HAP-1 (cell line): Measurements from ENCODE around the gene NFATC2.

Experiments used
- DNase-seq, 2 experiments: peaks; one replicate each; pipeline ENCODE4 v3.0.0-alpha.2; 2016 to 2020; ENCODE audit warnings: low spot score in 2 of 2
- H3K27me3 ChIP-seq: fragments of 250-450 bp; sonication (Bioruptor Pico); 2 replicates; pipeline ENCODE4 v1.5.1; 2020; ENCODE audit warnings: low read depth, mild to moderate bottlenecking, moderate library complexity
- H3K36me3 ChIP-seq: fragments of 250-450 bp; sonication (Bioruptor Pico); replicated peaks from 2 replicates; pipeline ENCODE4 v1.5.1; 2020; ENCODE audit warnings: mild to moderate bottlenecking
- H3K4me1 ChIP-seq: fragments of 250-450 bp; sonication (Bioruptor Pico); 2 replicates; pipeline ENCODE4 v1.5.1; 2020; ENCODE audit warnings: mild to moderate bottlenecking
- H3K4me3 ChIP-seq: fragments of 250-450 bp; sonication (Bioruptor Pico); 2 replicates; pipeline ENCODE4 v1.5.1; 2020; ENCODE audit warnings: mild to moderate bottlenecking, moderate library complexity
- H3K9me3 ChIP-seq: fragments of 250-450 bp; sonication (Bioruptor Pico); 2 replicates; pipeline ENCODE4 v1.5.1; 2020; ENCODE audit warnings: mild to moderate bottlenecking, moderate library complexity
- in situ Hi-C: fragments of 300-500 bp; cut with MboI; formaldehyde crosslinking; loops from 3 replicates; pipeline ENCODE4 v1.14.3; 2020; ENCODE audit warnings: low sequenced_read_pairs, inconsistent platforms, mixed read lengths

Gene NFATC2

DNA sequence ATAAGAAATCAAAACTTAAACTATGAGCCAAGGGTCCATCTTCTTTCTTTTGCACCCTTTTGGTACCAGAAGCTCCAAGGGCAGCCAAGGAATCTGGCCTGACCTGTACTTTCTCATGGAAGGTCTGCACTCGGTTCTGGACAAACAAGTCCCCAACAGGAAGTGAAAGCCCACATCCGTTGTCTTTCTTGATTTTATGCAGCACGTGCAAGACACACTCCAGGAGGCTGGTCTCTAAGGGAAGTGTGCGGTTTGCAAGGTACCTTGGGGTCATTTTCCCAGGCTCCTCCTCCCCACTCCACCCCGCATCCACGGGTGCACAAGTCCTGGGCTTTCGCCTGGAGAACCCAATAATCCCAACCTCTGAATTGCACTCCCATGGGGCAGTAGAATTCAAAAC is 101.9 kb downstream of the NFATC2 start:
- no peaks in the 10 kb centered on the region for H3K4me1 ChIP-seq
- no peak overlapping the region for H3K4me3 ChIP-seq
- H3K27me3 ChIP-seq: no peaks in the 10 kb centered on the region
- in situ Hi-C loops: no loop called here
- no peaks in the 10 kb centered on the region for H3K36me3 ChIP-seq
- no peaks in the 10 kb centered on the region for H3K9me3 ChIP-seq
- DNase-seq: no peak

DNA sequence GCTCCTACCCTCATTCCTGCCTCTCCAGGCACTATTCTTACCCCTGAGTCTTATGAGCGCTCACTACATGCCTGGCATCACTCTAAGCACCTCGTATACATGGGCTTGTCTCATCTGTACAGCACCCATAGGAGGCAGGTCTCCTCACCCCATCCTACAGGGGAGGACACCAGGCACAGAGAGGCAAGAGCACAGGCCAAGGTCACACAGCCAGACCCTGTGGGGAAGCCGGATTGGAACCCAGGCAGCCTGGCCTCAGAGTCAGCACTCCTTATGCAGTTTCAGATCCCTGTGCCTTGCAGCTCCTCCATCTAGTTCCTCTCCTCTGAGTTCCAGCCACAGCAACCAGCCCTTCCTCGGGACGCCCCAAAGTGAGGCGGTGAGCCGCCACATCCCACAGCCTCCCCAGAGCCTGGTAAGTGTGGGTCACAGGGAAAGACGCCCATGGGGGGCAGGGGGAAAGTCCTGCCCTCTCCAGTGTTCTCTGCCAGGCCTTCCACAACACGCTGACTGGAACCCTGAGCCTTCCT is 103.3 kb downstream of the NFATC2 start:
- no peak for DNase-seq
- no peak overlapping the region for H3K4me3 ChIP-seq
- in situ Hi-C loops: no loop called here
- H3K9me3 ChIP-seq: no peaks in the 10 kb centered on the region
- H3K36me3 ChIP-seq: no peaks in the 10 kb centered on the region
- no peaks in the 10 kb centered on the region for H3K4me1 ChIP-seq
- H3K27me3 ChIP-seq: no peaks in the 10 kb centered on the region

DNA sequence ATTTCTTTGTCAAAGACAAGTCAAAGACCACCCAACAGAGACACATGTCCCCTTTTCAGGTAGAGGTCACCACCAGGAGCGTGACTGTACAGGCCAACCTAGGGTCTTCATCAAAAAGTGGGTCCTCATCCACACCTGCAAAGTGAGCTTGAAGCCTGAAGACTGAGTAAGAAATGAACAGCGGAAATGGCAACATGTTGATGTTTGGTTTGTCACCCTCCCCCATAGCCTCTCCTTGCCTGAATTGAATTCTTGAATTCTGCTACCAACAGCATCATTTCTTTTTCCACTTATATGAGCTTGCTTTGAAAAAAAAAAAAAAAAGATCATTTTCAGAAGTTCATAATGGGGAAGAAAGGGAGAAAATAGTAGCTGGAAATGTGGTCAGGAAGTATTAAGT is 104.4 kb downstream of the NFATC2 start:
- Histone ChIP-seq H3K4me3 (no peak overlapping the region), H3K27me3 (no peaks in the 10 kb centered on the region), H3K4me1 (no peaks in the 10 kb centered on the region), H3K9me3 (no peaks in the 10 kb centered on the region), H3K36me3 (no peaks in the 10 kb centered on the region)
- no peak for DNase-seq
- in situ Hi-C loops: no loop called here

DNA sequence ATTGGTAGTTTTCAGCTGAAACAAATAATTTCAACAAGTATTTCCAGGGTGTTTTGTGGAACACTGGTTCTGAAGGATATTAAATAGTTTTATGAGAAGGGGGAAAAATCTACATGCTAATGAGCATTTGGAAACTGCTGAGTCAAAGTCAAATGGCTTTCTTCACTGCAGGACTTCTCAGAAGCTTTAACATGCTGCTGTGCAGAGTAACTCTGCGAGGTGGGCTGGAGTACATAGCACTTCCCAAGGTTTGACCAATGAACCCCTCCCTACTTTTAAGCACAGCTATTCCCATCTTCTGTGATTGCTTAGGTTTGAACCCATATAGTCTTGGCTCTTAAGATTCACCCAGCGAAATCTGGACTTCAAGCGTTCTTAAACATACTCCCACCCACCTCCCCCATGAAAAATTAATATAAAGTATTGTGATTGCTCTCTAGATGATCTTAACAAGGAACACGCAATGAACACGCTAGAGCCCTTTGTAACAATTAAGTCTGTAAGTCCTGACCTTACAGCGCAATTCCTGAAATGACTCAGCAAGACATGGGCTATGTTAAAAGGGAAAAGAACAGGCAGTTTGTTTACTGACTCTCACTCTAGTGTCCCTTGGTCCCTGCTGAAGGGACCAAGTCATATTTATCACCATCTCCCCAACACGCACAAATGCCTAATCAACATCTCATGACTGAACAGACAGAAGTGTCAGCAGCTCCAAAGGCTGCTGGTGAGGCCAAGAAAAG is 105.2 kb downstream of the NFATC2 start:
- no peaks in the 10 kb centered on the region for H3K9me3 ChIP-seq
- H3K27me3 ChIP-seq: no peaks in the 10 kb centered on the region
- H3K4me1 ChIP-seq: no peaks in the 10 kb centered on the region
- in situ Hi-C loops: no loop called here
- no peak overlapping the region for H3K4me3 ChIP-seq
- no peaks in the 10 kb centered on the region for H3K36me3 ChIP-seq
- DNase-seq: no peak

DNA sequence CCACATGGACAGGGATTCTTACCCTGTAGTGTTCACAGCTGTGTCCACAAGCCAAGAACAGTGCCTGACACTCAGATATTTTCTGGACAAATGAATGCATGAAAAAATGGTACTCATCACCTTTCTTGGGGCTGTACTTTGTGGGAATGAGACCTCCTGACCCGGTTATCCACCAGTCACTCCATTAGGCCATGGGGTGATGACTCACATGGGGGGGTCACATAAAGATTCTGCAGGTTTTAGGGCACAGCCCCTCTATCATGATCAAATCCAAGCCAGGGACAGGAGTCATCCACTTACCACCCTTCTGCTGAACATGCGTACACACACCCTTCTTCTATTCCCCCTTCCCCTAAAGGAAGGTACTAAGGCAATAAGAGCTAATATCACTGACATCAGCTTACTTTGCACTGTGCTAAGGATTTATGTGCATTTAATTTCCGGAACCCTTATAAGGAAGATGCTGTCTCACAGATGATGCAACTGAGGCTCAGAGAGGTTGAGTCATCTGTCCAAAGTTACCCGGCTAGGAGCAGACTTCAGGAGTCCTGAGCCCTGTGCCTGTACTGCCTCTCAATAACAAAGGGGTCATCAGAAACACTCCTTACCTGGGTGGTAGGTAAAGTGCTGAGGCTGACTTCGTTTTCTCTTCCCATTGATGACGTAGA is 107.8 kb downstream of the NFATC2 start:
- no peaks in the 10 kb centered on the region for H3K36me3 ChIP-seq
- no peaks in the 10 kb centered on the region for H3K4me1 ChIP-seq
- in situ Hi-C loops: no loop called here
- H3K9me3 ChIP-seq: no peaks in the 10 kb centered on the region
- no peak for DNase-seq
- H3K4me3 ChIP-seq: no peak overlapping the region
- H3K27me3 ChIP-seq: no peaks in the 10 kb centered on the region

DNA sequence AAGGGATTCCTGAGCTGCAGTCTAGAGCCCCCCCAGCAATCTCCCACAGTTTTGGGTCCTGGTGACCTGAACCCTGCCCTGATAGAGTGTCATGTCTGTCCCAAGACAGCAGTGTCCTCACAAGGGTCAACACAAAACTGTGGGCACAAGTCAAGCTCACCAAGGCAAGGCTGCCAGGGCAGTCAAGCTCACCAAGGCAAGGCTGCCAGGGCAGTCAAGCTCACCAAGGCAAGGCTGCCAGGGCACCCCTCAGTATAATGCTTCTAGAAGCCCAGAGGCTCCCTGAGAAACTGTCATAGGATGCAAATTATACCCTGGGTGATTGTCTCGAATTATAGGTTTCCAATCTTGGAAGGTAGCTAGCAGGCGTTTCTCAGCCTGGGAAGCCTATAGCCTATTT is 108.5 kb downstream of the NFATC2 start:
- in situ Hi-C loops: no loop called here
- no peaks in the 10 kb centered on the region for H3K9me3 ChIP-seq
- H3K27me3 ChIP-seq: no peaks in the 10 kb centered on the region
- no peak for DNase-seq
- H3K4me3 ChIP-seq: no peak overlapping the region
- no peaks in the 10 kb centered on the region for H3K36me3 ChIP-seq
- H3K4me1 ChIP-seq: no peaks in the 10 kb centered on the region

DNA sequence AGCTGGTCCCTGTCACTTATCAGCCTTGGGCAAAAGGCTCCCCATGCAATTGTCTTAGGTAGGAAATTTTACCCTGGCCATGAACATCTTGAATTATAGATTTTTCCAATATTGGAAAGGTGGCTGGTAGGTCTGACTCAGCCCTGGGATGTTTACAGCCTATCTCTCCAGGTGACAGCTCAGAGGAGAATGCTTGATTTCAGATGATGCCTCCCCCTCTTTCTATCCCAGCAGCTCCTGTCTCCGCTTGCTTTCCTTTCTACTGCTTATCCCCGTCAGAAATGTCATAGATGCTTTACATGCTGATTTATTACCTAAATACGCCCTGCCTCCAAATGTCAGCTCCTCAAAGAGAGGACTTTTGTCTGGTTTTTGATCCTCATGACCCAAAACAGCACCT is 109.6 kb downstream of the NFATC2 start:
- no peak overlapping the region for H3K4me3 ChIP-seq
- H3K9me3 ChIP-seq: no peaks in the 10 kb centered on the region
- no peaks in the 10 kb centered on the region for H3K27me3 ChIP-seq
- no peaks in the 10 kb centered on the region for H3K36me3 ChIP-seq
- H3K4me1 ChIP-seq: no peaks in the 10 kb centered on the region
- in situ Hi-C loops: no loop called here
- no peak for DNase-seq

DNA sequence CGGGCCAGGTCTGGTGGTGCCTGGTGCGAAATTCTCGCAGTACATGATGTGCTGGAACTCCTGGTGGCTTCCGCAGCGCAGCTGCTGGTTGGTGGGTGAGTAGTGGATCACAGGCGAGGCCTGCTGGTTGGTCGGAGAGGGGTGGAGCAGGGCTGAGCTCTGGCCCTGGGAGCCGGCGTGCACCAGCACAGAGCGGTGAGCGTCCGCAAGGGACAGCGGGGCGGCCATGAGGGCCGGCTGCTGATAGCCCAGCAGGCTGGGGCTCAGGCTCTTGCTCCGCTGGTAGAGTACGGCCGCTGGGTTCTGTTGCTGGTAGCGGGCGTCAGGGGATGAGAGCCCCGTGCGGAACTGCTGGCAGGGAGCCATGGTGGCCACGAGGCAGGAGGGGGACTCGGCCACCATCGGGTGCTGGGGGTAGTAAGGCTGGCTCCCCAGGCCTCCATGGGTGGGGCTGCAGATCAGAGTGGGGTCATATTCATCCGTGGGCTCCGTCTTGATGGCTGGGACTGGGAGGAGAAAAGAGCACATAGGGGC is 110.2 kb downstream of the NFATC2 start:
- Histone ChIP-seq H3K36me3 (no peaks in the 10 kb centered on the region), H3K27me3 (no peaks in the 10 kb centered on the region), H3K9me3 (no peaks in the 10 kb centered on the region), H3K4me3 (no peak overlapping the region), H3K4me1 (no peaks in the 10 kb centered on the region)
- no peak for DNase-seq
- in situ Hi-C loops: no loop called here

DNA sequence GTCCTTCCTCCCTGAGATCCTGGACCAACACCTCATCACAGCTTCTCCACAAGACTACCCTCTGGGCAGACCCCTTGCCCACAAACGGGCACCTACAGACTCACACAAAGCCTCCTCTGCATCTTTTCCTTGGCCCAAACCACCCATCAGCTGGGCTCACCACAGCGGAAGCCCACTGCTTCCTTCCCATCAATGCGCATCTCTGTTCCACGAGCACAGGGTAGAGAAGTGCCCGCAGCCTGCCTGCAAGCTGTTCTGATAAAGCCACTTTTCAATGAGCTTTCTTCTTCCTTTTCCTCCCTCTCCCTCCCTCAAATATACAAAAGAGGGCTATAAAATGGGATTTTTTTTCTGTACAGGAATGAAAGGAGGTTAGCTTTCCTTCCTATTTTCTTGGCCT is 111.2 kb downstream of the NFATC2 start:
- no peaks in the 10 kb centered on the region for H3K36me3 ChIP-seq
- no peak overlapping the region for H3K4me3 ChIP-seq
- H3K9me3 ChIP-seq: no peaks in the 10 kb centered on the region
- in situ Hi-C loops: no loop called here
- H3K27me3 ChIP-seq: no peaks in the 10 kb centered on the region
- no peak for DNase-seq
- H3K4me1 ChIP-seq: no peaks in the 10 kb centered on the region

DNA sequence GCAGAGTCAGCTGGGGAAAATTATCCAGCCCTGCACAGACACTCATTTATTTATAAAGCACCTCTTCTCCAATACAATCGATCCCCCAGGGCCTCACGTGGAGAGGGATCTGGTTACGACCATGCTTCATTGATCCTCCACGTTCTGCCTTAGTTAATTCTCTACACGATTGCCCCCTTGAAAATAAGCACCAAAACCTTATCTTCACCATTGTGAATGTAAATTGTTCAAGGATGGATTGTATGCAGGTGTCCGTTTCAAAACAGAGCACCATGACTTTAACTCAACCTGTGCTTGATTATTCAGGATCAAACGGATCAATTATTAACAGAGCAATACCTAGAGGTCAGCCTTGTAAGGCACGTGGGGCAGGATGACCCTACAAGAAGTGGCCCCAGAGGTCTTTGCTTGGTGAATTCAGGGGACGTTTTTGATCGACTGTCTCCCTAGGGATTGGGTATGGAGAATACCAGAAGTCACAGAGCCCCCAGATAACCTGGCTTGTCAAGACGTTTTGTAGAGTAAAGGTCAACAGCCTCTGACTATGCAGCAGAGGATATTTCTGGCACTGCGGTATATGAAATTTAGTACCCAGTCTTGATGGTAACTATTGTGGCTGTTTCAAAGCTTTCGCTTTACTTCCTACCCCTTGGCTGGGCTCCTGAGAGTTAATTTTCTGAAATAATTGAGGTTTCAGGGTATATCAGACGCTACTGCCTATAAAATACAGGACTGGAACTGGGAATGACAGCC is 112.1 kb downstream of the NFATC2 start:
- in situ Hi-C loops: no loop called here
- Histone ChIP-seq H3K4me3 (no peak overlapping the region), H3K9me3 (no peaks in the 10 kb centered on the region), H3K27me3 (no peaks in the 10 kb centered on the region), H3K4me1 (no peaks in the 10 kb centered on the region), H3K36me3 (no peaks in the 10 kb centered on the region)
- no peak for DNase-seq

DNA sequence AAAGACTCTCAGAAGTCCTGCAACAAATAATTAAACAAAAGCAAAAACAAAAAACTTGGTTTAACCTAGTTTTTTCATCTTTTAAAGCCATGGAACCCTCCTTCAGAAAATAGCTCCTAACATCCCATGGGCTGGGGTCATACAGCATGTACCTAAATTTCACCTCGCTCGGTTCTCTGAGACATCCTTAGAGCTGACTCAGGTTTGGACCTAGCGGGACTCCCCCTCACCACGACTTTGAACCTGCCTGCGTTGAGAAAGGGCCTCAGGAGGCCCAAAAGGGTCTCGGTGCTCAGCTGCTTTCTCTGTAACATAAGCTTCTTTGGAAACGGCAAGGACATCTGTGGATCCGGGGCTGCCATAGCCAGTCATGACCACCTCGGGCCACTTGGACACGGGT is 112.8 kb downstream of the NFATC2 start:
- in situ Hi-C loops: no loop called here
- H3K36me3 ChIP-seq: no peaks in the 10 kb centered on the region

DNA sequence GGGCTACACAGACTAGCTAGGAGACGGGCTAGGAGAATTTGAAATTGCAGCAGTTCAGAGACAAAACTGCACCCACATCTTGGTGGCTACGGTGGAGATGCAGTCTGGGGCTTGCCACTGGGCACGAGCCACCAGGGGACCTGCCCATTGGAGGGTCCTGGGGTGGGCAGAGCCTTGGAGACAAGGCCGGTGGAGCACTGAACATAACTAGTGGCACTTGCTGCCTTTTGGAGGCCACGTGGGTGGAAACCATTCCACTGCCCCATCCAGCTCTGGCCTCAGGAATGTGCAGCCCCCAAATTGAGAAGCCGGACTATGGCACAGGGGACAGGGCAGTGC is 113.4 kb downstream of the NFATC2 start:
- Histone ChIP-seq H3K36me3 (no peaks in the 10 kb centered on the region), H3K9me3 (no peaks in the 10 kb centered on the region), H3K27me3 (no peaks in the 10 kb centered on the region), H3K4me1 (no peaks in the 10 kb centered on the region), H3K4me3 (no peak overlapping the region)
- DNase-seq: no peak
- in situ Hi-C loops: no loop called here

More for the DNA sequence above, 112.8 kb downstream of the NFATC2 start:
- no peaks in the 10 kb centered on the region for H3K4me1 ChIP-seq
- no peaks in the 10 kb centered on the region for H3K9me3 ChIP-seq
- H3K4me3 ChIP-seq: no peak overlapping the region
- H3K27me3 ChIP-seq: no peaks in the 10 kb centered on the region
- no peak for DNase-seq

DNA sequence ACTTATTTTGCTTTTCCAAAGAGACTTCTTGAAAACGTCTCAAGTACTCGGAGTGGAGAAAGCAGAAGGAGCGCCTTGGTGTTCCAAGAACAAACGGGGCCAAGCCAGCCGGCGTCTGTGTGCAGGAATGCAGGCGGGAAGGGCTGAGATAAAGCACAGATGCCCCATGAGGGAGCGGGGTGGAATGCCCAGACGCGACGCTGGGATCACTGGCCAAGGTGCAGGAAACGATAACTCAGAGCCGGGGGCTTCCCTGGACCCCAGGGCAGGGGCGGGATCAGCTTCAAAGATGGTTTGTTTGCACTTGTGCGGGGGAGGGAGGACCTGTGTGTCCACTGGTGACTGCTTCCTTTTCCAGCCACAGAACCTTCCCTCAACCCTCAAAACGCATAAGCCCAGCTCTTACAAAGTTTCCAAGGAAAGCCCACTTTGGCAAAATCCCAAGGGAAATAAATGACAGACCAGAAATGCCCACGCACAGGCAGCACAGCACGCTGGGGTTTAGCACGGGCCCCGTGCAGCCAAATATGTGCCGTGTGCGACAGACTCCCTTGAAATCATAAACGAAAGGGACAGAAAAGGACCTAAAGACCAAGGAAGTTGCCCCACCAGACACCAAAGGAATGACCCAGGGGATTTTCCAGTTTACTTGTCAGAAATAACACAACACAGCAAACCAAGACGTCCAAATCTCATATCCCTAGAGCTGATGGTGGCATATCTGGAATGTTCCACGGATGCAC is 113.9 kb downstream of the NFATC2 start:
- Histone ChIP-seq H3K4me3 (no peak overlapping the region), H3K36me3 (no peaks in the 10 kb centered on the region), H3K9me3 (no peaks in the 10 kb centered on the region), H3K27me3 (no peaks in the 10 kb centered on the region), H3K4me1 (no peaks in the 10 kb centered on the region)
- no peak for DNase-seq
- in situ Hi-C loops: no loop called here
